Effector memory CD8-positive, alpha-beta T cell (primary cell): Measurements from ENCODE around the gene ATP6V0E2.

Experiments
- ATAC-seq: fragments of 150-1000 bp; cut with Tn5 transposase; replicated peaks from 2 replicates; pipeline ENCODE4 v1.10.0; 2021; ENCODE audit warnings: mild to moderate bottlenecking, moderate library complexity
- DNase-seq, 3 experiments: peaks; one replicate each; pipeline ENCODE4 v3.0.0; 2021
- H3K27ac Mint-ChIP-seq, 2 donors: one replicate each; pipeline ENCODE4 v1.8.0; 2022; ENCODE audit warnings: mild to moderate bottlenecking in 2 of 2, mixed read lengths in 2 of 2, moderate library complexity in 2 of 2
- H3K27me3 Mint-ChIP-seq, 2 donors: one replicate each; pipeline ENCODE4 v1.8.0; 2022; ENCODE audit warnings: mixed read lengths in 2 of 2
- H3K36me3 Mint-ChIP-seq: one replicate; pipeline ENCODE4 v1.8.0; 2022; ENCODE audit warnings: mild to moderate bottlenecking, moderate library complexity, mixed read lengths; ENCODE audit not compliant: insufficient read depth
- H3K4me1 Mint-ChIP-seq, 2 donors: one replicate each; pipeline ENCODE4 v1.8.0; 2022; ENCODE audit warnings: low read depth in 2 of 2, mixed read lengths in 2 of 2
- H3K4me3 Mint-ChIP-seq, 2 donors: one replicate each; pipeline ENCODE4 v1.8.0; 2022; ENCODE audit warnings: mild to moderate bottlenecking in 2 of 2, mixed read lengths in 2 of 2, moderate library complexity in 2 of 2
- H3K9me3 Mint-ChIP-seq, 2 donors: one replicate each; pipeline ENCODE4 v1.8.0; 2022; ENCODE audit warnings: mixed read lengths in 2 of 2

Gene ATP6V0E2

DNA sequence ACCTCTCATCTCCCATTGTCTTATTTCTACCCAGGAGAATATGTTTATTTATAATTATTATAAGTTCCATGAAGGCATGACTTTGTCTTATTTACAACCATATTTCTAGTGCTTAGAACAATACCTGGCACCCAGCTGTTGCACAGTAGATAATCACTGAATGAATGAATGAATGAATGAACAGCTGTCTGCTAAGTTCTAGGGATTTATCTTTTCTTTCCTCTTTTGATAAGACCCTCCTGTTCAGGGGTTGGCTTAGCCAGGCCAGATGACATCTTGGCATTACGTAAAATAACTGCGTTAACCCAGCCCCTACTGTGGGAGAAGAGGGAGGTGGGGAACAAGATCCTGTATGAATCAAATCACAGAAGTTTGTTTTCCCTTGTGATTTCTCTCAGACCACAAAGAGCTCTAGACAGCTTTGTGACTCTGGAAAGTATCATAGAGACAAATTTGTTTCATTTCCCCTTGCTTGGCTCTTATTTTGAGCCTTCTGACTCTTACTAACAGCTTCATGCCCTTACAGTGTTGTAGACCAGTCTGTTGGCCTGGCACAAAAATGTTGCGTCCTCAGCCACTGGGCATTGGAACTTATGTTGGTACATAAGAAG lies 27.2 kb upstream of the ATP6V0E2 start:
- ATAC-seq, result no peak
- peaks cover 6 to 12% of the 10 kb centered on the region in 2 donors for H3K4me1 Mint-ChIP-seq
- H3K27me3 Mint-ChIP-seq, result no peaks in the 10 kb centered on the region
- no peak overlapping the region for H3K4me3 Mint-ChIP-seq
- no peaks in the 10 kb centered on the region for H3K9me3 Mint-ChIP-seq
- peaks cover 6% of the 10 kb centered on the region for H3K36me3 Mint-ChIP-seq
- no peak overlapping the region for H3K27ac Mint-ChIP-seq
- DNase-seq, result no peak

DNA sequence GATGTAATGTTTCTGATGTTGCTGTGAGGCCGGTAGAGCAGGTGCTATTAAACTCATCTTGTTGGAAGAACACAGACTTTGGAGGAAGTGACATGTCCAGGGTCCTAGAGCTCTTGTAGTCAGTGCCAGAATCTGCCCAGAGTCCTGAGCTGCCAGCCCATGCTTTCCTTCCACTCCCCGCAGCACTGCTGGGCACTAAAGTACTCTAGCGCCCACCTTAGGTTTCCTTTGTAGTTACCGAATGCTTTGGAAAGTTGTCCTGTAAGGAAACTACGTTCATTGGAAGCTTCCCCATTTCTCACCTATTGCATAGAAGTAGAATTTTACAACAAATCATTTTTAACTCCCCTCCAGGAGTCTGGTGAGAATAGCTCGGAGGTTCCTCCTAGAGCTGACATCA lies 24.6 kb upstream of the ATP6V0E2 start:
- peaks cover 2 to 9% of the 10 kb centered on the region in 2 donors for H3K4me1 Mint-ChIP-seq
- DNase-seq (no peak), ATAC-seq (no peak)
- no peak overlapping the region for H3K27ac Mint-ChIP-seq
- H3K27me3 Mint-ChIP-seq, result no peaks in the 10 kb centered on the region
- H3K36me3 Mint-ChIP-seq, result peaks cover 12% of the 10 kb centered on the region
- no peaks in the 10 kb centered on the region for H3K9me3 Mint-ChIP-seq
- H3K4me3 Mint-ChIP-seq, result no peak overlapping the region

DNA sequence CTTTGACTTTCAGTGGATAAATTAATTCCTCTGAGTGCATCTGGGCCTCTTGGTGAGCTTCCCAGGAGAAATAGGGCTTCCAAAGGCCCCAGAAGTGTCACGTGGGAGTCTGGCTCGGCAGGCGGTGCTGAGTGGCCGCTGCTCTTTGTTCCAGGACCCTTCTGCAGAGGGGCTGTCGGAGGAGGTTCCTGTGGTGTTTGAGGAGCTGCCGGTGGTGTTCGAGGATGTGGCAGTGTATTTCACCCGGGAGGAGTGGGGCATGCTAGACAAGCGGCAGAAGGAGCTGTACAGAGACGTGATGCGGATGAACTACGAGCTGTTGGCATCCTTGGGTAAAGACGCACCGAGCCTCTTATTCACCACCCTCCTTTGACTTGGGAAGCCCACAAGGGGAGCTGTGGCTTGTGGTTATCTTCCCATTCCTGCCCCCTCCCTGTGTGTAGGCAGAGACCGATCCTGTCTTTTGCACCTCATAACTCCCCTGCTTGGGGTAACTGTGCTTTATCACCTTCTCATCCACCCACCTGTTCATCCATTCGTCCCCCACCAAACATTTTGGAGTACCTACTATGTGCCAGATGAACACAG lies 23.7 kb upstream of the ATP6V0E2 start:
- no peaks in the 10 kb centered on the region for H3K9me3 Mint-ChIP-seq
- H3K4me3 Mint-ChIP-seq, result no peak overlapping the region
- ATAC-seq (no peak), DNase-seq (no peak)
- no peak overlapping the region for H3K27ac Mint-ChIP-seq
- no peaks in the 10 kb centered on the region for H3K27me3 Mint-ChIP-seq
- peaks cover 0 to 16% of the 10 kb centered on the region in 2 donors for H3K4me1 Mint-ChIP-seq
- peaks cover 16% of the 10 kb centered on the region for H3K36me3 Mint-ChIP-seq

DNA sequence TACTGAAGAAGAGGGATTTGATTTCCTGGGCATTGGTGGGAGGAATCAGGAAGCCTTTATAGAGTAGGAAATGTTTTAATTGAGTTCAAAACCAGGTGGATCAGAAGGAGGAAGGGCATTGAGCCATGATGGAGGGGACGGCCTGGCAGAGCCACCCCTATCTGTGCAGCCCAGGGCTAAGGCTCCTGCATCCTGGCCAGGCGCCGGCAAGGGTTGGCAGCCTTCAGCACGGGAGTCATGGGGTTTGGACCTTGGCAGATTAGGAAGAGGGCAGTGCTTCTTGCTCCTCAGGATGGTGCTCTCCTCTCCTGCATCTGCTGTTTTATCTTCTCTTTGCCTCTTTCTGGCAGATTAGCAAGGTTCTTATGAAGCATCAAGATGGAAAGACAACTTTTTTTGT lies 23.1 kb upstream of the ATP6V0E2 start:
- no peaks in the 10 kb centered on the region for H3K9me3 Mint-ChIP-seq
- DNase-seq (no peak), ATAC-seq (no peak)
- no peaks in the 10 kb centered on the region for H3K27me3 Mint-ChIP-seq
- H3K4me3 Mint-ChIP-seq, result no peak overlapping the region
- H3K4me1 Mint-ChIP-seq, result peaks cover 0 to 15% of the 10 kb centered on the region in 2 donors
- peaks cover 10% of the 10 kb centered on the region for H3K36me3 Mint-ChIP-seq
- H3K27ac Mint-ChIP-seq, result no peak overlapping the region

DNA sequence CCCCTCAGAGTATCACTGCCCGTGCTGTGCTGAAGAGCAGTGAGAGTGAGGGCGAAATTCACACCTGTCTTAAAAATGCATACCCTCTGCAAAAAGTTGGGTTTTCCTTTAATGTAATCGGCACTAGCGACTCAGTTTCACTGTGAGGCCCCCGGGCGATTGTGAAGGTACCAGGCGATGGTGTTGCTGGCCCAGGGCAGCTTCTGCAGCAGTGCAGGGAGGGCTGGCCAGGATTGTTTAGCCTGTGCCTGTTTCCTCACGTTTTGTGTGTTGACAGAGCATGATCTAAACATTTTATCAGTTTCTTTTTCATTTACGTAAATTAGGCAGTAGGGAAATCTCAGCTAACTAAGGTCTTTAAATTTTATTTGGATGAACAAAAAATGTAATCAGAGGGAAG lies 22.3 kb upstream of the ATP6V0E2 start:
- Mint-ChIP-seq H3K9me3 (no peaks in the 10 kb centered on the region), H3K4me1 (peaks cover 0 to 19% of the 10 kb centered on the region in 2 donors), H3K36me3 (peaks cover 10% of the 10 kb centered on the region), H3K27ac (no peak overlapping the region), H3K4me3 (no peak overlapping the region), H3K27me3 (no peaks in the 10 kb centered on the region)
- DNase-seq (no peak), ATAC-seq (no peak)

DNA sequence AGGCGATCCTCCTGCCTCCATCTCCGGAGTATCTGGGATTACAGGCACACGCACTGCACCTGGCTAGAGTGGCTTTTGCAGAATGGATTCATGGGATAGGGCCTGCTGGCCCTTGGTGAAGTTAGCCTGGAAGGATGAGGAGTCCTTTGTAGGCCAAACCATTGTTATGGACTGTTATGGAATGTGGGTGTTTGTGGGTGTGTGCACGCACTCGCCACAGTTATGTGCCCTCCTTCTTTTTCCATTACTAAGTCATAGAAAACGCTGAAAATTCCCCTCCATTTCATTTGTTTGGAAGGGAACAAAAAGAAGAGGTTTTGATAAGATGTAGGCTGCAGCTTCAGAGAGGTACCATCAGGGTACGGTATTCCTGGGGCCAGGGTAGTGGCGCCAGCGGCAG lies 20.6 kb upstream of the ATP6V0E2 start:
- DNase-seq, result no peak
- Mint-ChIP-seq H3K27ac (peak overlapping the region in 1 of 2 donors; percentile 15), H3K27me3 (no peaks in the 10 kb centered on the region), H3K9me3 (no peaks in the 10 kb centered on the region), H3K4me1 (peaks cover 0 to 22% of the 10 kb centered on the region in 2 donors), H3K36me3 (peaks cover 10% of the 10 kb centered on the region), H3K4me3 (no peak overlapping the region)
- ATAC-seq, result no peak

DNA sequence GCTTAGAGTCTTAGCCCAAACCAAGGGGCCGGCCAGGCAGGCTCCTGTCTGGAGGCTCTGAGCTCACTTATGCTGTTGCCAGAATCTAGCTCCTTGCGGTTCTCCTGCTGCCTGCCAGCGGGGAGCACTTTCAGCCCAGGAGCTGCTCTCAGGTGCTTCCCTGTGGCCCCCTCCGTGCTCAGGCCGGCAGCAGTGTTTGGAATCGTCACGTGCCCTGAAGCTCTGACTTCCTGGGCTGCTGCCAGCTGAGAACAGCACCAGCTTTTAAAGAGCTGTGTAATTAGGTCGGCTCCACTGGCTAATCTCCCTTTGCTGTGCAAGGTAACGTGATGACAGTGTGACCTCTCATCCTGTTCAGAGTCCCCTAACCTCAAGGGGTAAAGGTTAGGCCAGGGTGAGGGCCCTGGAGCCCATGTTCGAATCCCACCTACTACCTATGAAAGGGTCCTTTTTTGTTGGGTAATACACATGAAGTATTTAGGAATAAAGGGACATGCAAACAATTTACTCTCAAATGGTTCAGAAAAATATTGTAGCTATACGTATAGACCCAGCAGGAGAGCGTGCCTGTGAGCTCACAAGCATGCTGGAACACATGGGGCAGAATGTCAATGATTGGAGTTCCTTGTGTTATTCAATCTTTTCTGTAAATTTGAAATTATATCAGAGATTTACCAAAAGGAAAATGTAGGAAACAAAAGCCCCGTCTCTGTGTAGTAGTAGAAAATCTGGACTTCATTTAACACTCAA lies 19.0 kb upstream of the ATP6V0E2 start:
- DNase-seq, result peak in 1 of 3 experiments; percentile 10
- Mint-ChIP-seq H3K4me3 (no peak overlapping the region), H3K4me1 (peaks cover 0 to 22% of the 10 kb centered on the region in 2 donors), H3K36me3 (peaks cover 15% of the 10 kb centered on the region), H3K27ac (peak overlapping the region in 1 of 2 donors; percentile 53), H3K9me3 (no peaks in the 10 kb centered on the region), H3K27me3 (no peaks in the 10 kb centered on the region)
- peak; percentile 83 for ATAC-seq

DNA sequence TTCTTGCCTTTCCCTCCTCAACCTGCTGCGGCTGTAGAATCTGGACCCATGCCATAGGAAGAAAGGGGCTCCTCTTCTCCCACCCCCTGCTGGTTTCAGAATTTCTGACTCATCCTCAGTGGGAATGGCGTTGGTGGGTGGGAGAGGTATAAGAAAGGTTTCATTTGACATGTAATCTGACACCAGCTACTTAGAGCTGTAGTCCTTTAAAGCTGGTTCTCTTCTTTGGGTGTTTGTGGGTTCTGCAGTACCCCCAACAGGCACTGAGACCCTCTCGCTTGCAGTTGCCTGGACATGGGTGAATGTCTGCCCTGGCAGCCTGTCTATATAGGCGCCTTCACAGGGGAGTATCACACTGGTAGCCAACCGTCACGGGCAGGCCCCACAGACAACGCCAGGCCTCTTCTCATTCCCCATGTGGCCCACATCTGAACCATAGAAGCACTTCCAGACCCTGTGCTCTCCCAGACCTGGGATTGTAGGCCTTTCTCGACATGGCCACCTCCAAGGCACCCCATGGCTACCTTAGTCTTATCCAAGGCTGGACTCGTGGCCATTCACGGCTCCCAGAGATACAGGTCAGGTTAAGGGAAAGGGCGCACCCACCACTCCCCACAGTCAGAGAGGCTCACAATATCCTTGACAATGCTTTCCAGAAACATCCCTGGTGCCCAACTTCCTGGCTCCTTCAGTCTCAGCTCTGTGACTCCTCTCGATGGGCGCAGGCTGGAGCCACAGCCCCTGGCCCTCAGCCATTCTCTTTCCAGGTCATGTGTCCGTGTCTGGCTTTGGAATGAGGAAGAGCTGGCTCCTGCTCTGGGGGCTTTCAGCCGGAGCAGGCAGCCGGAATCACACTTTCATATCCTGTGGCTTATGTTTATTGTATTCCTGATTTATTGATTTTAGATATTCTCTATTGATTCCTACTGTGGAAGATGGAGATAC lies 18.1 kb upstream of the ATP6V0E2 start:
- peak overlapping the region in 1 of 2 donors; percentile 4 for H3K27ac Mint-ChIP-seq
- peaks cover 15% of the 10 kb centered on the region for H3K36me3 Mint-ChIP-seq
- H3K27me3 Mint-ChIP-seq, result no peaks in the 10 kb centered on the region
- peaks cover 0 to 22% of the 10 kb centered on the region in 2 donors for H3K4me1 Mint-ChIP-seq
- no peak for ATAC-seq
- no peaks in the 10 kb centered on the region for H3K9me3 Mint-ChIP-seq
- DNase-seq, result no peak
- H3K4me3 Mint-ChIP-seq, result no peak overlapping the region

DNA sequence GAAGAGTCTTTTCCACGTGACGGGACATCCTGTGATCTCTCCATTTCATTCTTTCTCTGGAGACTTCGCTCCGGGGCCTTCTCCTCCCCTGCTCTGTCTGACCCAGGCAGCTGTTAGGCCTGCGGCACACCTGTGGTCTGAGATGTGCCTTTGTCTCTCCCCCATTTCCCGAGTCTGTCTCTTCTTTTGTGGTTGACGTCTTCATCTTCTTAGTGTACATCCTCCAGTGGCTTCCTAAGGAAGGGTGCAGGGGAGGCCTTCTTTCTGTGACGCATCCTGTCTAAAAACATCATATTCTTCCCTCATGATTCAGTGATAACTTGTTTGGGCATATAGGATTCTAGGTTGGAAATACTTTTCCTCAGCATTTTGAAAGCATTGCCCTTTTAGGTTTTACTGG lies 17.2 kb upstream of the ATP6V0E2 start:
- H3K9me3 Mint-ChIP-seq, result no peaks in the 10 kb centered on the region
- H3K36me3 Mint-ChIP-seq, result peaks cover 20% of the 10 kb centered on the region
- ATAC-seq (peak; percentile 33), DNase-seq (no peak)
- H3K27ac Mint-ChIP-seq, result peak overlapping the region; percentile 4 to 18
- H3K4me1 Mint-ChIP-seq, result peaks cover 0 to 22% of the 10 kb centered on the region in 2 donors
- no peaks in the 10 kb centered on the region for H3K27me3 Mint-ChIP-seq
- H3K4me3 Mint-ChIP-seq, result no peak overlapping the region

DNA sequence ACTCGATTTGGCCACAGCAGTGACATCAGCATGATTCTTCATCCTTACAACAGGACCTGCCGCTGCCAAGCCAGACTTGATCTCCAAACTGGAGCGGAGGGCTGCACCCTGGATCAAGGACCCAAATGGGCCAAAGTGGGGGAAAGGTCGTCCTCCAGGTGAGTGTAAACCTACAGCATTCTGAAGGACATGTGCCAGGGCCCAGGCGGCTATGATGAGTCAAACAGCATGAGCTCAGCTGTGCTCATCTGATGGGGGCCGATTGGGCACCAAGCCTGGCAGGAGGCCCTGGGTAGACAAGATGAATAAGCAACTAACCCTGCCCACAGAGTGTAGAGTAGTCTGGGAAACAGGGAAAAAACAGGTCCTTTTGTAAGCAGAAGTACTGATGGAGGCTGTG lies 14.4 kb upstream of the ATP6V0E2 start:
- Mint-ChIP-seq H3K27ac (no peak overlapping the region), H3K4me1 (peaks cover 9 to 23% of the 10 kb centered on the region in 2 donors), H3K27me3 (no peaks in the 10 kb centered on the region), H3K4me3 (no peak overlapping the region), H3K9me3 (no peaks in the 10 kb centered on the region), H3K36me3 (peaks cover 21% of the 10 kb centered on the region)
- no peak for ATAC-seq
- no peak for DNase-seq

DNA sequence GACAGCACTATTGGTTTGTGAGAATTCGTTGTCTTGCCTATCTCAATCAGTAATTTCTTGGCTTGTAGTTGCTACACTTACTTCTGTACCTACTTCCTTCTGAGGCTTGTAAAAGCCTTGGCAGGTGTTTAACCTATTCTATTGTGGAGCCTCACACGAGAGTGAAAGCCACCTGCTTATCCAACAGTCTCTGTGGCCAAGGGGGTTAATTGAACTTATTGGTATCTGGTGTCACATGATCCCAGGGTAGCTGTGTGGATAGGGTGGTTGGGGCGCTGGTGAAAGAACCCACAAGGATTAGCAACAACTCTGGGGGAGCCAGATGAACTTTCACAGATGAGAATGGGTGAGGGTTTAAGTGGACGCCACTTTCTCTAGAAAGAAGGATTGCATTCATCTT lies 13.9 kb upstream of the ATP6V0E2 start:
- peaks cover 19% of the 10 kb centered on the region for H3K36me3 Mint-ChIP-seq

DNA sequence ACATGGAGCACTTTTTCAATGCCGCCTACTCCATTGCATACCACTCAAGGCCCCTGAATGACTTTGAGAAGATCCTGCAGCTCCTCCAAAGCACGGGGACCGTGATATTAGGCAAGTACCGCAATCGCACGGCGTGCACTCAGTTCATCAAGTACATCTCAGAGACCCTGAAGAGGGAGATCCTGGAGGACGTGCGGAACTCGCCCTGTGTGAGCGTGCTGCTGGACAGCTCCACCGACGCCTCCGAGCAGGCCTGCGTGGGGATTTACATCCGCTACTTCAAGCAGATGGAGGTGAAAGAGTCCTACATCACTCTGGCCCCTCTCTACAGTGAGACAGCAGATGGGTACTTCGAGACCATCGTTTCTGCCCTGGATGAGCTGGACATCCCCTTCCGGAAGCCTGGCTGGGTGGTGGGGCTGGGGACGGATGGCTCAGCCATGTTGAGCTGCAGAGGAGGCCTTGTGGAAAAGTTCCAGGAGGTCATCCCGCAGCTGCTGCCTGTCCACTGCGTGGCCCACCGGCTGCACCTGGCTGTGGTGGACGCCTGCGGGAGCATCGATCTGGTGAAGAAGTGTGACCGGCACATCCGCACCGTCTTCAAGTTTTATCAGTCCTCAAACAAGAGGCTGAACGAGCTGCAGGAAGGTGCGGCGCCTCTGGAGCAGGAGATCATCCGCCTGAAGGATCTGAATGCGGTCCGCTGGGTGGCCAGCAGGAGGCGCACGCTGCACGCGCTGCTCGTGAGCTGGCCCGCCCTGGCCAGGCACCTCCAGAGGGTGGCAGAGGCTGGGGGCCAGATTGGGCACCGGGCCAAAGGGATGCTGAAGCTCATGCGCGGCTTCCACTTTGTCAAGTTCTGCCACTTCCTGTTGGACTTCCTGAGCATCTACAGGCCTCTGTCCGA lies 12.7 kb upstream of the ATP6V0E2 start:
- Mint-ChIP-seq H3K4me1 (peaks cover 22 to 24% of the 10 kb centered on the region in 2 donors), H3K4me3 (no peak overlapping the region), H3K27me3 (no peaks in the 10 kb centered on the region), H3K36me3 (peaks cover 19% of the 10 kb centered on the region), H3K27ac (no peak overlapping the region), H3K9me3 (no peaks in the 10 kb centered on the region)
- ATAC-seq, result no peak
- no peak for DNase-seq

More for the DNA sequence above, 13.9 kb upstream of the ATP6V0E2 start:
- H3K4me3 Mint-ChIP-seq, result no peak overlapping the region
- no peak overlapping the region for H3K27ac Mint-ChIP-seq
- peaks cover 11 to 19% of the 10 kb centered on the region in 2 donors for H3K4me1 Mint-ChIP-seq
- no peaks in the 10 kb centered on the region for H3K9me3 Mint-ChIP-seq
- ATAC-seq (no peak), DNase-seq (no peak)
- H3K27me3 Mint-ChIP-seq, result no peaks in the 10 kb centered on the region
